Natural killer cell (primary cell): ENCODE results near the gene IRS1. TPM values are rescaled to one million over a fixed set of nuclear protein-coding genes. Genes with fewer than 3 reads are reported as not detected.

Source experiments
- ATAC-seq, 3 donors: fragments of 150-1000 bp in 2 of 3; fragments of 200-7000 bp in 1 of 3; cut with Tn5 transposase; 1 replicate in 1 of 3; 2 replicates in 2 of 3; pipeline ENCODE4 v1.10.0; 2021; ENCODE audit warnings: mild to moderate bottlenecking in 2 of 3, moderate library complexity in 2 of 3
- DNase-seq, 2 donors: peaks; one replicate each; pipeline versions ENCODE4 v3.0.0 to v3.0.0-alpha.2; 2013 to 2021; ENCODE audit warnings: mixed read lengths in 1 of 2
- H3K27ac ChIP-seq: one replicate; pipeline ENCODE4 v1.5.1; 2013; ENCODE audit warnings: mild to moderate bottlenecking, low read length
- H3K27me3 ChIP-seq: one replicate; pipeline ENCODE4 v1.6.1; 2013; ENCODE audit warnings: low read length; ENCODE audit not compliant: control insufficient read depth, insufficient read depth
- H3K36me3 ChIP-seq: one replicate; pipeline ENCODE4 v1.6.1; 2013; ENCODE audit warnings: low read length; ENCODE audit not compliant: control insufficient read depth, insufficient read depth
- H3K4me1 ChIP-seq: one replicate; pipeline ENCODE4 v1.6.1; 2013; ENCODE audit warnings: low read length; ENCODE audit not compliant: control insufficient read depth, insufficient read depth
- H3K4me3 ChIP-seq: one replicate; pipeline ENCODE4 v1.5.1; 2013; ENCODE audit warnings: low read length
- H3K9me3 ChIP-seq: one replicate; pipeline ENCODE4 v1.6.1; 2013; ENCODE audit warnings: low read length; ENCODE audit not compliant: control insufficient read depth, insufficient read depth
- H3K27ac Mint-ChIP-seq, 2 donors: one replicate each; pipeline ENCODE4 v1.8.0; 2022; ENCODE audit warnings: mild to moderate bottlenecking in 2 of 2, mixed read lengths in 2 of 2, moderate library complexity in 1 of 2
- H3K27me3 Mint-ChIP-seq, 2 donors: one replicate each; pipeline ENCODE4 v1.8.0; 2022; ENCODE audit warnings: low read depth in 2 of 2, mixed read lengths in 2 of 2
- H3K36me3 Mint-ChIP-seq: one replicate; pipeline ENCODE4 v1.8.0; 2022; ENCODE audit warnings: mixed read lengths
- H3K4me1 Mint-ChIP-seq, 2 donors: one replicate each; pipeline ENCODE4 v1.8.0; 2022; ENCODE audit warnings: mixed read lengths in 2 of 2
- H3K4me3 Mint-ChIP-seq: one replicate; pipeline ENCODE4 v1.8.0; 2022; ENCODE audit warnings: mild to moderate bottlenecking, moderate library complexity, mixed read lengths
- H3K9me3 Mint-ChIP-seq, 2 donors: one replicate each; pipeline ENCODE4 v1.8.0; 2022; ENCODE audit warnings: mixed read lengths in 2 of 2
- WGBS: methylation state at CpG from one replicate; pipeline ENCODE4 v1.1.7; 2013; ENCODE audit warnings: missing lambda C conversion rate; ENCODE audit not compliant: insufficient coverage; 5-methylcytosine and 5-hydroxymethylcytosine counted together
- intact Hi-C: fragments of 100-400 bp; cut with micrococcal nuclease; formaldehyde crosslinking; loops from one replicate; pipeline ENCODE4 v1.14.2; 2022
- total RNA-seq, 4 donors: library from RNA; stranded (reverse); fragments of 120-200 nt in 1 of 4; gene quantifications; one replicate each; pipeline versions ENCODE4 v1.2.3 to v1.2.4, GENCODE V29; 2013 to 2022
- TF ChIP-seq, protein P1 (sequence below): fragments of 200-600 bp; IDR thresholded peaks from one replicate; pipeline ENCODE4 v1.8.0; 2022; ENCODE audit warnings: antibody characterized with exemption

Gene IRS1
- total RNA-seq, 3 donors from 2014 or later (not counting 1 experiment from before 2014, with no cell fraction given): 0.09 to 0.55 (median 0.36) TPM

GRCh38 chr2:226736382-226736781 lies 63.2 kb downstream of the IRS1 start:
- TF ChIP-seq, protein P1, sequence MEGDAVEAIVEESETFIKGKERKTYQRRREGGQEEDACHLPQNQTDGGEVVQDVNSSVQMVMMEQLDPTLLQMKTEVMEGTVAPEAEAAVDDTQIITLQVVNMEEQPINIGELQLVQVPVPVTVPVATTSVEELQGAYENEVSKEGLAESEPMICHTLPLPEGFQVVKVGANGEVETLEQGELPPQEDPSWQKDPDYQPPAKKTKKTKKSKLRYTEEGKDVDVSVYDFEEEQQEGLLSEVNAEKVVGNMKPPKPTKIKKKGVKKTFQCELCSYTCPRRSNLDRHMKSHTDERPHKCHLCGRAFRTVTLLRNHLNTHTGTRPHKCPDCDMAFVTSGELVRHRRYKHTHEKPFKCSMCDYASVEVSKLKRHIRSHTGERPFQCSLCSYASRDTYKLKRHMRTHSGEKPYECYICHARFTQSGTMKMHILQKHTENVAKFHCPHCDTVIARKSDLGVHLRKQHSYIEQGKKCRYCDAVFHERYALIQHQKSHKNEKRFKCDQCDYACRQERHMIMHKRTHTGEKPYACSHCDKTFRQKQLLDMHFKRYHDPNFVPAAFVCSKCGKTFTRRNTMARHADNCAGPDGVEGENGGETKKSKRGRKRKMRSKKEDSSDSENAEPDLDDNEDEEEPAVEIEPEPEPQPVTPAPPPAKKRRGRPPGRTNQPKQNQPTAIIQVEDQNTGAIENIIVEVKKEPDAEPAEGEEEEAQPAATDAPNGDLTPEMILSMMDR: no peak
- Mint-ChIP-seq H3K4me1 (no peaks in the 10 kb centered on the region), H3K36me3 (no peaks in the 10 kb centered on the region), H3K27ac (no peak overlapping the region), H3K9me3 (no peaks in the 10 kb centered on the region), H3K27me3 (peaks cover 4 to 13% of the 10 kb centered on the region in 2 donors), H3K4me3 (no peak overlapping the region)
- H3K9me3 ChIP-seq: no peaks in the 10 kb centered on the region
- WGBS: 97% methylated on average over 4 of the region's 4 CpGs
- intact Hi-C loops: no loop called here
- no peak overlapping the region for H3K27ac ChIP-seq
- no peak for ATAC-seq
- no peaks in the 10 kb centered on the region for H3K4me1 ChIP-seq
- peaks cover 2% of the 10 kb centered on the region for H3K27me3 ChIP-seq
- no peak for DNase-seq
- H3K36me3 ChIP-seq: no peaks in the 10 kb centered on the region
- H3K4me3 ChIP-seq: no peak overlapping the region

GRCh38 chr2:226733927-226734564 lies 65.6 kb downstream of the IRS1 start:
- Mint-ChIP-seq H3K36me3 (no peaks in the 10 kb centered on the region), H3K27me3 (peaks cover 3 to 13% of the 10 kb centered on the region in 2 donors), H3K27ac (no peak overlapping the region), H3K4me3 (no peak overlapping the region), H3K9me3 (no peaks in the 10 kb centered on the region), H3K4me1 (no peaks in the 10 kb centered on the region)
- intact Hi-C loops: no loop called here
- Histone ChIP-seq H3K9me3 (no peaks in the 10 kb centered on the region), H3K4me3 (no peak overlapping the region), H3K36me3 (no peaks in the 10 kb centered on the region), H3K27ac (no peak overlapping the region), H3K4me1 (no peaks in the 10 kb centered on the region), H3K27me3 (no peaks in the 10 kb centered on the region)
- TF ChIP-seq, protein P1: no peak
- ATAC-seq (no peak), DNase-seq (no peak)
- 96% methylated on average over 3 of the region's 4 CpGs for WGBS

GRCh38 chr2:226733189-226733858 lies 66.3 kb downstream of the IRS1 start:
- H3K4me3 ChIP-seq: no peak overlapping the region
- H3K27ac Mint-ChIP-seq: no peak overlapping the region
- no peaks in the 10 kb centered on the region for H3K9me3 ChIP-seq
- H3K36me3 ChIP-seq: no peaks in the 10 kb centered on the region
- no peaks in the 10 kb centered on the region for H3K36me3 Mint-ChIP-seq
- peaks cover 3 to 13% of the 10 kb centered on the region in 2 donors for H3K27me3 Mint-ChIP-seq
- H3K4me1 Mint-ChIP-seq: no peaks in the 10 kb centered on the region
- H3K4me1 ChIP-seq: no peaks in the 10 kb centered on the region
- H3K4me3 Mint-ChIP-seq: no peak overlapping the region
- intact Hi-C loops: no loop called here
- no peaks in the 10 kb centered on the region for H3K9me3 Mint-ChIP-seq
- TF ChIP-seq, protein P1: no peak
- ATAC-seq: no peak
- H3K27me3 ChIP-seq: no peaks in the 10 kb centered on the region
- WGBS: 82% methylated on average over 6 of the region's 6 CpGs
- no peak for DNase-seq
- H3K27ac ChIP-seq: no peak overlapping the region
